NOMO-1 treated with DMSO at 0.1 percent for 48 hours (cell line): ENCODE data around the gene PAM16.

ENCODE experiments used
- DNase-seq: peaks from one replicate; lab custom pipeline; 2025; ENCODE audit not compliant: unreplicated experiment; lab: John Stamatoyannopoulos, UW

PAM16 gene

DNA sequence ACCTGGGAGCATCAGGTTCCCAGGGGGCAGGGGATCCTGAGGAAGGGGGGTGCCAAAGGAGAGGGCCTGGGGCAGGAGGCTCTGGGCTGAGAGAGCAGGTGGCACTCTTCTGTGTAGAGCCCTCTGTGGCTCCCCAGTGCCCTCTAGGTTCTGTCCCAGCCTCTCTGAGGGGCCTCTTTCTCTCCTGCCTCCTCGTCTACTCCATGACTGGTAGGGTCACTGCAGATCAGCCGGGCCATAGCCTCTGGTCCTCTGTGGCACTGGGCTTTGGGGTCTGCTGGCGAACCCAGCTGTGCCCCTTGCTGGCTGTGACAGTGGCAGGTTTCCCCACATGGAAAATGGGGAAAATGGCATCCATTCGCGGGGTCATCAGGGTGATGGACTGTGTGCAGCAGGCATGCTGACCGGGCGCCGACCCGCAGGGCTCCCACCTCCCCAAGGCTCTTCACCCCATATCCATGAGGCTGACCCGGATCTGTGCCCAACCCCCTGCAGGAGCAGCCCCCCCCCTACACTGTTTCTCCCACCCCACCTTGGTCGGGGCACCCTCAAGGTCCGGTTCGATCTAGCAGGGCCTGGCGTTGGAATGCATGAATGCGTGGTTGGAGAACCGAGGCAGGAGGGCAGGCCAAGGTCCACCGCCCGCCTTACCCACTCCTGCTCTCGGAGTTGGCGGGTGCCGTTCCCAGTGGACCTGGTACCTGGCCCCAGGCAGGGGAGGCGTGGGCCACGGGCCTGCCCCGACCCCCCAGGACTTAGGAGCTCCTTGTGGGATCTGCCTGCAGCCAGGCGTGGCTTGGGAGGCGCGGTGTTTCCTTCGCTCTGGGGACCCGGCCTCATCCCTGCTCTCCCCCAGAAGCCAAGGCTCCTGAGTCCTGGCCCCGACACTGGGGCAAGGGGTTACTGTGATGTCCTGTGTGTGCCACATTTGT is 28.7 kb downstream of the PAM16 start:
- no peak for DNase-seq

GRCh38 chr16:4321286-4322120 is 29.6 kb downstream of the PAM16 start:
- DNase-seq: no peak

DNA sequence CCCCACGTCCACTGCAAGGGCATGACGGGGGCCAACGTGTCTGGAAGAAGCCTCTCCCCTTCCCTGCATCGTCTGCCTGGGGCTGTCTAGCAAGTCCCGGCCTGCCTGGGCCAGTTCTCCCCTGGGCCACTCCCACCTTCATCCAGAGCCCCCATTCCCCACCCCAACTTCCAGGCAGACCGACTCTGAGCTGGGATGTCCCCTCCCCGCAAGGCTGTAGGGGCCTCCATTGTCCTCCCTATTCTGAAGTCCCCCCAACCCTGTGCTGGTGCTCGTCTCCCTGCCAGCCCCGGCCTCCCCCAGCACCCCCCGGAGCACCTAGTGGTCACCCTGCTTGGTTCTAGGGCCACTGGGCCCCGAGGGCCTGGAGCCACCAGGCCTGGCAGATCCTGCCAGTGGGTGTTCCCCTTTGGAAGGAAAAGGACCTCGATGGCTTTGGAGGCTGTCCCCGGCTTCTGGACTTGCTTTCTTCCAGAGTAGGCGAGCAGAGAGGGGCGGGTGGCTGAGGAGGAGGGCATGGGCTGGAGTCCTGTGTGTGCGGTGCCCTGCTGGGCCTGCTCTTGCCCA is 30.5 kb downstream of the PAM16 start:
- no peak for DNase-seq

GRCh38 chr16:4319454-4320421 is 31.4 kb downstream of the PAM16 start:
- no peak for DNase-seq

DNA sequence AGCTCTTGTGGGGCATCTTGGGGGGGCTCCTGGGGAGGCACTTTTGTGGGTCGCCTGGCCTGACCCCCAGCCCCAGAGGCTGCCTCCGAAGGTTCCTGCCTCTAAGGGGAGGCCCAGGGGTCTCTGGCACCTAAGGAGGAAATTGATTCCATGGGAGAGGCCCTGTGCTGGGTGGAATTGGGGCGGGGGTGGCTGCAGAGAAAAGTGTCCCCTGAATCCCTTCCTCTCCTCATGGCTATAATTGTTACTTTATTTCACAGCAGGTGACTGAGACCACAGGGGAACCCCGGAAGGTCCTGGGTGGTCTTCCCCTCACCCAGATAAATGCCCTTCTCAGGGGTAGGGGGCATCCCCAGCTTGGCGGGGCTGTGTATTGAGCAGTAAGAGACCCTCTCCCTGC is 32.2 kb downstream of the PAM16 start:
- DNase-seq: no peak

DNA sequence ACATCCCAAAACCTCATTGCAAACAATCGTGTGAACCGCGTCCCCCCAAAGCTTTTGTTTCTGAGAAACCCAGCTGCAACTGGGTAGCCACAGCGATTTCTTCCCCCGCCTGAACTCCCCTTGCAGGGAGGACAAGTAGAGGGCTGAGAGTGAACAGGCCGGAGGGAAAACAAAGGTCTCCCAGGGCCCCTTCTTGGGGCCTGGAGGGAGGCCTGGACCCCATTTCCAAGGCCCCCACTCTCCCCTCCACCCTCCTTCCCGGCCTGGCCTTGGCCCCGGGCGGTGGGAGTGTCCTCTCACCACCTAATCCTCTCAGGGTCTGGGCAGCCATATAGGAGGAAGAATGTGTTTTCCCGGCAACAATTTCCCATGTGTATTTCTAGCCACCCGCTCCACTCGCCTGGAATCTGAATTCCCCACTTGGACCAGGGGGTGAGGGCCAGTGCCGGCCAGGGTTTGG is 32.6 kb downstream of the PAM16 start:
- no peak for DNase-seq

GRCh38 chr16:4317532-4318450 is 33.3 kb downstream of the PAM16 start:
- no peak for DNase-seq

GRCh38 chr16:4316864-4317531 is 34.1 kb downstream of the PAM16 start:
- no peak for DNase-seq

DNA sequence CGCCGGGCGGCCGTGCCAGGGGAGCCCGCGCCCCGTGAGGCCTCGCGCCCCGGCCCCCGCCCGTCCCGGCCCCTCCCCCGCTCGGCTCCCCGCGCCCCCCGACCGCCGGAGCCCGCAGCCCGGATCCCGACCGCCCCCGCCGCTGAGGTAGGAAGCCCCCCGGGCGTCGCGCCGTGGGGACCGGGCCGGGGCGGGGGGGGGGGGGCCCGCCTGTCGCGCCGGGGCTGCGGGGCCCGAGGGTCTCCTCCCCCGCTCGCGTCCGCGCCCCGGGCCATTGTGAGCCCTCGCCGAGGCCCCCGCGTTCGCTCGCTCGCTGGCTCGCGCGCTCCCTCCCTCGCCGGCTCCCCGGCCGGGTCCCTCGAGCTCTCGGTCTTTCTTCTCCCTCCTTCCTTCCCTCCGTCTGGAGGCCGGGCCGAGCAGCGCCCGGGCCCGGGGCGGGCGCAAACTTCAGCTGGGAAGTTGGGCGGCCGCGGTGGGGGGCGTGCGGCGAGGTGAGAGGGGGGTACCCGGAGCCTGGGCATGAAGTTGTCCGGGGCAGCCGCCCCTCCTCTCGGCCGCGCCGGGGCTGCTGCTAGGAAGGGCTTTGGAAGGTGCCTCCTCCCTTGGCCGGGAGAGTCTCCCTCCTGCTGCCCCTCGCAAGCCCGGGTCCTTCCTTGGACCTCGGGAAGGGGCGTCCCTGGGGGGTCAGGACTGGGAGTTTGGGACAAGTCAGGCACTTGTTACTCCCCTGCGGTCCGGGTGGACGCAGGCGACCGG is 34.8 kb downstream of the PAM16 start:
- DNase-seq: no peak

GRCh38 chr16:4315186-4316107 is 35.7 kb downstream of the PAM16 start, which contains the start of gene GLIS2:
GLIS2 (plus strand) TSS chr16:4316067; CDS start chr16:4332281, 16,214 bp downstream.
- DNase-seq: no peak

GRCh38 chr16:4314532-4315185 is 36.5 kb downstream of the PAM16 start:
- no peak for DNase-seq

GRCh38 chr16:4313563-4314531 is 37.3 kb downstream of the PAM16 start:
- DNase-seq: peak; percentile 20

DNA sequence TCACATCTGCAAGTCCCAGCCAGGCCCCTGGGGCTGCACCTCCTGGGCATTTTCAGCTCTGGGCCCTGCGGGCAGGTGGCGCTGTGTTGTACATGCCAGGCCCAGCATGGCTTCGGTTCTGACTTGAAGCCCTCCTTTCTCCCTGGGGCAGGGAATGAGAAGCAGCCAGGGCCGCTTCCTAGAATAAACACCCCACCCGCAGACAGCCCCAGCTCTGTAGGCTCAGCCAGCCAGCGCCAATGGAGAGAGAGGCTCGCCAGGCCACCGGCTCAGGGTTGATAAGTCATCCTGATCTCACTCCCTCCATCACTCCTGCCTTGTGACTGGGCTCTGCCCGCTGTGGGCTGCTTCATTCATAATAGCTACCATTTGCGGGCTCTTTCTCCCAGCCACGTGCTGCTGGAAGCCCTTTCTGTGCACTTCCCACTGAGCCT is 41.3 kb downstream of the PAM16 start:
- DNase-seq: no peak

DNA sequence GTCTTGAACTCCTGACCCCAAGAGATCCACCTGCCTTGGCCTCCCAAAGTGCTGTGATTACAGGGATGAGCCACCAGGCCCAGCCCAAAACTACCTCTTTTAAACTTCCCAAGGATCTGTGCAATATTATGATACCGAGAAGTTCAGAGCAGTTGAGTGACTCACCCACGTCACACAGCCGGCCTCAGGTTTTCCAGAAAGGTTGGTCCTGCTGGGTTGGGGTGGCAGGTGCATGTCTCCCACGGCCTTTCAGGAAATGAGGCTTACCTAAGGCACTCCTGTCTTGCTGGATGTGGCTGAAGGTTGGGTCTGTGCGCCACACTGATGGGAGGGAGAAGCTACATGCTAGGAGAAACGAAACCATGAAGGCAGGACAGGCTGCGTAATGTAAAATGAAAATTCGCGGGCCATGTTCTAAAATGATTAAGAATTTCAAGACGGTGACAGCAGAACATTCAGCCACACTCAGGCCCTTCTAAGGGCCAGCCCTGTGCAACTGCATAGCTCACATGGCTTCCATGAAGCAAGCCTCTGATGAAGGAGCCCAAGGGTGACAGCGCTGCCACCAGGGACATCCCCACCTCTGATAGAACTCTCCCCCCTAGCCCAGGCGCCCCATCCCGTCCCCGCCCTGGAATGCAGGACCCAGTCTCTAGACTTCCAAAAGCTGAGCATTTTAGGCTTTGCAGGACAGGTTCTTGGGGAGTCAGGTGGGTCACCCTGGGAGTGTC is 41.9 kb downstream of the PAM16 start:
- DNase-seq: no peak
